Spinal cord (tissue), 10 donors: ENCODE results near the gene TRAPPC8. TPM values are rescaled to one million over a fixed set of nuclear protein-coding genes. Genes with fewer than 3 reads are reported as not detected.
"Not testable (repeated sequence)": the region's sequence is repeated elsewhere in the genome, so short reads cannot be mapped to it uniquely, and the experiment has no call there.

Experiments used
- DNase-seq, 6 donors: peaks; one replicate each; pipeline versions ENCODE4 v3.0.0 to v3.0.0-alpha.2; 2013 to 2015; ENCODE audit warnings: low spot score in 6 of 6, low read depth in 4 of 6
- H3K27ac ChIP-seq: one replicate; pipeline ENCODE4 v1.5.1; 2013; ENCODE audit warnings: low read depth, low read length, control low read depth
- H3K27me3 ChIP-seq: one replicate; pipeline ENCODE4 v1.6.1; 2013; ENCODE audit warnings: low read length; ENCODE audit not compliant: control insufficient read depth, insufficient read depth
- H3K36me3 ChIP-seq: one replicate; pipeline ENCODE4 v1.6.1; 2013; ENCODE audit warnings: low read length; ENCODE audit not compliant: control insufficient read depth, insufficient read depth
- H3K4me1 ChIP-seq: one replicate; pipeline ENCODE4 v1.6.1; 2013; ENCODE audit warnings: low read length; ENCODE audit not compliant: control insufficient read depth, insufficient read depth
- H3K4me3 ChIP-seq: one replicate; pipeline ENCODE4 v1.5.1; 2013; ENCODE audit warnings: low read depth, low read length, control low read depth
- H3K9me3 ChIP-seq: one replicate; pipeline ENCODE4 v1.6.1; 2013; ENCODE audit warnings: low read length; ENCODE audit not compliant: control insufficient read depth, insufficient read depth
- WGBS: methylation state at CpG from one replicate; pipeline ENCODE4 v1.1.5; 2013; ENCODE audit warnings: missing lambda C conversion rate; ENCODE audit not compliant: insufficient coverage; 5-methylcytosine and 5-hydroxymethylcytosine counted together
- polyA plus RNA-seq, 2 donors: library from polyadenylated mRNA; unstranded; fragments of 120-200 nt; gene quantifications; one replicate each; pipeline ENCODE4 v1.2.1, GENCODE V29; 2013; ENCODE audit not compliant: insufficient read length in 2 of 2
- total RNA-seq, 2 donors: library from RNA; depleted of rRNA in 1 of 2; stranded (reverse); fragments of 120-200 nt in 1 of 2; fragments of >200 nt in 1 of 2; gene quantifications; one replicate each; pipeline versions ENCODE4 v1.2.3 to v1.2.4, GENCODE V29; 2013 to 2014
- donor health status: healthy.

TRAPPC8 gene
- total and polyA plus RNA-seq, 4 donors, result 44.9 to 109 (median 52.9) TPM

- WGBS, result no CpG with 5 or more reads among the region's 3 CpGs
- Histone ChIP-seq H3K4me3 (no peak overlapping the region), H3K27ac (no peak overlapping the region), H3K27me3 (no peaks in the 10 kb centered on the region), H3K9me3 (no peaks in the 10 kb centered on the region), H3K36me3 (no peaks in the 10 kb centered on the region), H3K4me1 (no peaks in the 10 kb centered on the region)
- no peak for DNase-seq
Measured at GRCh38 chr18:31814132-31814531, 128.8 kb downstream of the TRAPPC8 start.

GRCh38 chr18:31810336-31811130 is 132.4 kb downstream of the TRAPPC8 start:
- 76% methylated on average over 2 of the region's 7 CpGs for WGBS

GRCh38 chr18:31809049-31809448 is 133.9 kb downstream of the TRAPPC8 start:
- WGBS, result 75% methylated on average over 1 of the region's 4 CpGs
- H3K36me3 ChIP-seq, H3K27ac ChIP-seq, H3K4me3 ChIP-seq, DNase-seq, H3K27me3 ChIP-seq, H3K9me3 ChIP-seq, H3K4me1 ChIP-seq: not testable (repeated sequence)

More at GRCh38 chr18:31810336-31811130, 132.4 kb downstream of the TRAPPC8 start:
- not testable (repeated sequence) for H3K9me3 ChIP-seq, H3K4me3 ChIP-seq, H3K36me3 ChIP-seq, H3K27me3 ChIP-seq, H3K27ac ChIP-seq, DNase-seq, H3K4me1 ChIP-seq

- Histone ChIP-seq H3K27me3 (no peaks in the 10 kb centered on the region), H3K9me3 (no peaks in the 10 kb centered on the region), H3K27ac (no peak overlapping the region), H3K4me3 (no peak overlapping the region), H3K36me3 (no peaks in the 10 kb centered on the region), H3K4me1 (no peaks in the 10 kb centered on the region)
- no CpG with 5 or more reads among the region's 2 CpGs for WGBS
- no peak for DNase-seq
Measured at GRCh38 chr18:31801078-31801477, 141.8 kb downstream of the TRAPPC8 start.

- H3K27me3 ChIP-seq, H3K4me3 ChIP-seq, H3K36me3 ChIP-seq, H3K9me3 ChIP-seq, H3K4me1 ChIP-seq, DNase-seq, H3K27ac ChIP-seq: not testable (repeated sequence)
- 98% methylated on average over 4 of the region's 5 CpGs for WGBS
Measured at GRCh38 chr18:31799257-31799656, 143.7 kb downstream of the TRAPPC8 start.

GRCh38 chr18:31798399-31798798 is 144.5 kb downstream of the TRAPPC8 start:
- no CpG with 5 or more reads among the region's 2 CpGs for WGBS
- no peak for DNase-seq
- H3K27ac ChIP-seq, result no peak overlapping the region

GRCh38 chr18:31795747-31796146 is 147.2 kb downstream of the TRAPPC8 start:
- Histone ChIP-seq H3K27me3 (no peaks in the 10 kb centered on the region), H3K9me3 (no peaks in the 10 kb centered on the region), H3K27ac (no peak overlapping the region), H3K4me1 (no peaks in the 10 kb centered on the region), H3K36me3 (no peaks in the 10 kb centered on the region), H3K4me3 (no peak overlapping the region)
- DNase-seq, result no peak
- WGBS, result no CpG with 5 or more reads among the region's 2 CpGs

More at GRCh38 chr18:31798399-31798798, 144.5 kb downstream of the TRAPPC8 start:
- Histone ChIP-seq H3K9me3 (no peaks in the 10 kb centered on the region), H3K27me3 (no peaks in the 10 kb centered on the region), H3K4me3 (no peak overlapping the region), H3K36me3 (no peaks in the 10 kb centered on the region), H3K4me1 (no peaks in the 10 kb centered on the region)

GRCh38 chr18:31793531-31793930 is 149.4 kb downstream of the TRAPPC8 start:
- Histone ChIP-seq H3K27me3 (no peaks in the 10 kb centered on the region), H3K36me3 (no peaks in the 10 kb centered on the region), H3K4me1 (no peaks in the 10 kb centered on the region), H3K4me3 (no peak overlapping the region), H3K9me3 (no peaks in the 10 kb centered on the region), H3K27ac (no peak overlapping the region)
- DNase-seq, result no peak

GRCh38 chr18:31792580-31792911 is 150.4 kb downstream of the TRAPPC8 start:
- Histone ChIP-seq H3K27me3 (no peaks in the 10 kb centered on the region), H3K9me3 (no peaks in the 10 kb centered on the region), H3K4me3 (no peak overlapping the region), H3K36me3 (no peaks in the 10 kb centered on the region), H3K27ac (no peak overlapping the region), H3K4me1 (no peaks in the 10 kb centered on the region)
- no peak for DNase-seq
- WGBS, result 82% methylated on average over 2 of the region's 2 CpGs

GRCh38 chr18:31791817-31792579 is 150.9 kb downstream of the TRAPPC8 start:
- no peak overlapping the region for H3K27ac ChIP-seq
- DNase-seq, result no peak
- H3K9me3 ChIP-seq, result no peaks in the 10 kb centered on the region
- whole genome bisulfite sequencing, result 84% methylated on average over 2 of the region's 6 CpGs
- no peaks in the 10 kb centered on the region for H3K27me3 ChIP-seq
- no peaks in the 10 kb centered on the region for H3K36me3 ChIP-seq
- H3K4me1 ChIP-seq, result no peaks in the 10 kb centered on the region
- H3K4me3 ChIP-seq, result no peak overlapping the region
